GM18861 (cell line): ENCODE measurements around the gene DPP4.

Experiments used
- ATAC-seq: cut with Tn5 transposase; IDR thresholded peaks from one replicate; pipeline ENCODE4 v1.9.1; 2021; ENCODE audit not compliant: unreplicated experiment

The DPP4 gene

DNA sequence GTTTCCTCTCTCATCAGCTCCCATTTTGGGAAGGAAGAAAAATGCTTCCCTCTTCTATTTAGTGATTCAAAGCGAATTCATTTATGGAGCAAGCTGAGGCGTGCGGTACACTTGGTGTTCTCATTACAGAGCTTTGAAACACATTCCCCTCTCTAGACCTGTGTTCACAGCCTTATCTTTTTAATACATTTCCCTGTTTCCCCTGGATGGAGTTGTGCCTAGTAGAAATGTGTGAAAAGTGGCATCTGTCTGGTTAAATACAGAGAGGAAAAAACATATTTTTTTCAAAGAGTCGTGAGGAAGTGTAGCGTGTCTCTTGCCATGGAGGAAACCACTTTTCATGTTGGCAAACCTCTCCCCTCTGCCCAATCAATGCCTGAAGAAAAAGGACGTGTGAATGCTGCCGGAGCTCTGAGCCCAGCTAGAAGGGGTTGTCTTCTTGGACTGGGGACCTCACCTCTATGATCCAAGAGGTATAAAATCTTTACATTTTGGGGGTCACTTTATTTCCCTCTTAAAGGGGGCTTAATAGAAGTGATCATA is 52.4 kb downstream of the DPP4 start:
- ATAC-seq: no peak

DNA sequence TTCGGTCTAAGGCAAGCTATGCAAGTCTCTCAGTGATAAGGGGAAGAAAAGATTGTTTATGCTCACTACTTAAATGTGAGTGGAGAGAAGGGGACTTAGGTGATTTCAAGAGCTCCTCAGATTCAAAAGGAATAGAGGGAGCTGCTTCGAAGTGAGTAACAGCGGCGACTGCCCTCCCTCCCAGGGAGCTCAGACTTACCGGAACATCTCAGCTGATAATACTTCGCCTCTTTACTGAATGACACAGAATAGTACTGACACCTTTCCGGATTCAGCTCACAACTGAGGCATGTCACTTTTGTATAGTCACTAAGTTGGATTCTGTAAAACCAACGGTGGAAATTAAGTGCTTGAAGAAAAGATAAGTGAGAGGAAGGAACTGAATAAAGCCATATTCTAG is 55.5 kb downstream of the DPP4 start:
- no peak for ATAC-seq

DNA sequence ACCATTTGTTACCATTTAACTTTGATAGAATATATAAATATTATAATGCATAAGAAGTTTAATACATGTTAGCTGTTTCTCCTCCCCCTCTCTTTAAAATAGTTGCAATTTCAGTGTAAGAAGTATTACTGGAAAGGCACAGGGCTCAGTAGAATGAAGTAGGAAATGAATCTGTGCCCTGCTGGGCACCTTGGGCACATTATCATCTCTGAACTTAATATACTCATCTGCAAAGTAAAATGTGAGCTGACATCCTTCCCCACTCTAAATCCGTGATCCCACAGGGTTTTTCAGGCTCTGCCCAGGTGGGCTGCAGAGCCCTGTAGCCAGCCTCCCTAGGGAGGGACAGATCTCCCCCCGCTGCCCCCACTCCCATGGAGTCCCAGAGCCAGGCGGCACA is 56.8 kb downstream of the DPP4 start:
- no peak for ATAC-seq

DNA sequence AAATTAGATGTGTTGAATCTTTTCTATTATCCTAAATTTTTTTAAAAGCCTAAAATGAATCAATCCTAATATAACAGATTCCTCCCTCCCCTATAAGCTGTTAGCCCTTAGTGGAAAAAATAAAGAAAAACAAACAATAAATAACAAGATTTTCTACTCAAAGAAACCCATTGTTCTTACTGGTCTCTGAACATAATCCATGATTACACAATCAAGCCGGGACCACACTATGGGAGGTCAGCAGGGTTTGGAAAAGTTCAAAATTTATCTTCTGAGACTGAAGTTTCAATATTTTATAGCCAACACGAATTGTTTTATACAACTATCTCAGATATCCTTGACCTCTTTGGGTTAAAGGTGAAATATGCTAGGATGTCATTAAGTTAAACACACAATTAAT is 57.9 kb downstream of the DPP4 start:
- no peak for ATAC-seq

DNA sequence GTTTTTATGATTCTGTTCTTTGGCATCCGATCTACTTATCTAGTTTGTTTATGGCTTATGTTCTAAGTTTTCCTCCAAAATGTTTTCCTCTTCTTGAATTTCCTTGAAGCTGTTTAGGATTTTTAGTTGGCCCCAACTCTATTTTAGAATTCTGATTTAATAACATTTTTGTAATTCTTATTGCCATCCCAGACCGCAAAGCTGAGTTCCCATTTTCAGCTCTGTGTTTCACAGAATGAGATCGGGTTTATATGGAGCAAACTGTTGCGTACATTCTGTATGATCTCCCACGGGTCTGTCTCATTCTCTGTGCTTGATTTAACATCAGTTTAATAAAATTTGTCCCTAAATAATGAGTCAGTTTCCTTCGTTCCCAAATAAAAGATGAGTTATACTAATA is 59.3 kb downstream of the DPP4 start:
- no peak for ATAC-seq

DNA sequence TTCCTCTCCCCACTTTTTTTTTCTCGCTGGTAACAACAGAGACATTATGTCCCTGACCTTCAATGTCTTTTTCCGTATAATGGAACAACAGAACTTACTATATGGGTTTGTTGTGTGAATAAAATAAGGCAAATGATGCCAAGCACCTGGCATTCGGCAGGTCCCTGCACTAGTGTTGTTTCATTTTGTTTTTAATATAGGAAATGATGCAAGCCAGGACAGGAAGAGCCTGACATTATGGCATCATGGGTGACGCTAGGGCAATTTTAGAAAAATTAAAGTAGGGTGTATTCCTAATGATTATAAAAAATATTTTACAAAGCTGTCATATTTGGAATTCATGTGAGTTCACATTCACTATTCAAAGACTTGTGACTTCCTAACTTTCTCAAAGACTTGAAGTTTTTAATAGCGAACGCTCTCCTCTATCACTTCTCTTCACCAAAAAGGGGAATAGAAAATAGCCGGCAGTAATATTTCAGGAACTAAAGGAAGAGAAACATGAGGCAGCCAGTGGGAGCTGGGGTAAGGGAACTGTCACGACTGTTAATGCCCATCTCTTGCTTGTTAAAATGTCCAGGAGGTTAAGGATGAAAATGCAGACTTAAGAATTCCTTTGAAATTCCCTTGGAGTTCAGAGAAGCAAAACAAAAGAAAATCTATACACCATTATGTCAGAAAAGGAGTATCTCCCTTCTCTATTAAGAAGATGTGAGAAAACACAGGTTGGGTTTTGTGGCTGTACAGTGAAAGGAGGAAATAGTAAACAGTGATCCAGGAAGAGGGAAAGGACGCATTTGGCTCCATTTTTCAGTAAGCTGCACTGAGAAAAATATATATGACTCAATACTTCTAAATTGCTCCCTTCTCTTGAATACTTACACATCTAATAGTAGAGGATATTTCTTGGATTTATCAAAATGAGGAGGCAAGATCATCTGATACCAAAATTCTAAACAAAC is 60.2 kb downstream of the DPP4 start:
- no peak for ATAC-seq

DNA sequence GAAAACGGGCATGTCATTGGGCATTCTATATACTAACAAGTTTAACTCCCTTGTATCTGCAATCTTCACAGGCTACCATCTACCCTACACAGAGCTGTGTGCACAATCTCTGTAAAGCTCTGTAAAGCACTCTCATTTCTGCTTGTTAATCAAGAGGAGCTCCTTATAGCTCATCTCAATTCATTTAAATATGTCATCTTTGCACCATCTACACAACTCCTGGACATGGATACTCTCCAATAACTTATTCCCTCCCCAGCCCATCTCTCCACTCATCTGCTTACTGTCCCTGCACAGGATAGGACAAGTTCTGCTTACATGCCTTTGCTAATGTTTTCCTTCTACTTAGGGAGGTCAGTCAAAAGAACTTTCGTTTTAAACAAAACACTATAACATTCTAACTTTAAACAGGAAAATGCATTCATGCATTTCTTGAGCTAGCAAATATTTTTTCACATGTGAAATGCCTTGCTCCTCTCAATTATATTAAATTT is 61.4 kb downstream of the DPP4 start:
- no peak for ATAC-seq

DNA sequence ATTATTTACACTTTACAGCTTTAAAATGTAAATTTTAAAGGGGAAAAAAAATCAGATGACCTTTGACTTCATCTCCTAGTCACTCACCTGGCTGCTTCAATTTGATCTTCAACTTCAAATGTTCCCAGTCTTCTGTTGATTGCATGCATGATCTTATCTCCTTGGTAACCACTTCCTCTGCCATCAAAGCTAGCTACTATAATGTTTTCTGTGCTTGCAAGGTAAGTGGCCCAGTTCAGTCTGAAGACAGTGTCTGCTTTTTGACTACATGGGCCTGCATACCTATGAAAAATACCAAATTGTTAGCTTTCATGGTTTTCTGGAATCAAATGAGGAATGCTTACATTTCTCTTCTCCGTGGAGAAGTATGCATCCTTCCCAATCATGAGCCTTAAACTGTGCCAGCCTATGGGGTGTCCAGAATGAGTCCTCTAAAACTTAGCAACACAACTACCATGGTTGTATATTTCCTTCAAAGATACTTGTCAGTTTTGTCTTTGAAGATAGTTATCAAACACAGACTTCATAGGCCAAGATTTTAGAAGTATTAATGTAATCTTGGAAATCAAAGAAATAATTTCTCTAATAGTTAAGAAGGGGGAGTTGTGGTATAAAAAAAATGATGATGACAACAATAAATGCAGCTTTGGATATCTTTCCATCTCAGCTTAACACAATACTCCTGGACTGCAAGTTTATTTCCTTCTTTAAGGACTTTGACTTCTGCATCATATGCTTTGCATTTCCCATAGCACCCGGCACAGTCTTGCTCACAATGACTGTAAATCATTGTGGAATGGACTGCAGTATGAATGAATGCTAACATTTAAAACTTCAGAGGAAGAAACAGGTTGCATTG is 62.1 kb downstream of the DPP4 start:
- ATAC-seq: no peak

DNA sequence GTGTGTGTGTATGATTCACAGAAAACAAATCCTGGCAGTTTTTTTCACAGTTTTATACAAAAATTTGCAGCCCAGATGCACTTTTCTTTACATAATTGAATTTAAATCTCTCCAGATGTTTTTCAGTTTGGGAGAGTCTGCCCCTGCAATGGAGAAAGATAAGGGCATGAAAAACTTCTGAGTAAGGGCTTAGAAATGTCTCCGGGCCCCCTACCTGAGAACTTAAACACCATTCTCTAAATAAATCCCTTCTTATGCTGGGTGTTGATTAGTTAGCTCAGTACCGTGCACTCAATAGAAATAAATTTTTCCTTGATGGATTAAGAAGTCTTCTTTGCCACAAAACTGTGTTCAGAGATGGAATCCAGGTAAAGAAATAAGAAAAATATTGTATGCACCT is 64.5 kb downstream of the DPP4 start:
- no peak for ATAC-seq

DNA sequence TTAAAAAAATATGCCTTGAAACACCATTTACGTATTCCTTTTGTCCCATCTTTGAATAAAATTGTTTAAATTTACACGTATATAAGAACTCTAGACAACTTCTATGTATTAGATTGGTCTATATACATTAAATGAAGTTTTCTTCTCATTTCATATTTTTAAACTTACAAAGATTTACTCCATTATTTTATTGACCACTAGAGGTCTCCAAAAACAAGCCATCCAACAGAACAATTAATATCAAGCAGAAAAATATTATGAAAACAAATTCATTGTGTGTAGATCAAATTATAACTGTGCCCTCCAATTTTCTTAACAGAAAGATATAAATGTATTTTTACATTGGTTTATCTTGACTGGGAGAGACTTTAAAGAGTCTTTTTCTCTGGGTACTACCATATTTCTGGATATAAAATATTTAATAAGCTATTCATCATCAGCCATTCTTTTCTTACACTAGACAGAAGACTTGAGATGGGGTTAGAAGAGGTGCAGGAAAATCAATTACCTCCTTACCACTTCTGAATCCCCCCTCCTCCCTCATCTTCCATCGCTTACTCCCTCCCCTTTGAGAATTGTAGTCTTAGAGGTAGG is 66.5 kb downstream of the DPP4 start:
- ATAC-seq: no peak

DNA sequence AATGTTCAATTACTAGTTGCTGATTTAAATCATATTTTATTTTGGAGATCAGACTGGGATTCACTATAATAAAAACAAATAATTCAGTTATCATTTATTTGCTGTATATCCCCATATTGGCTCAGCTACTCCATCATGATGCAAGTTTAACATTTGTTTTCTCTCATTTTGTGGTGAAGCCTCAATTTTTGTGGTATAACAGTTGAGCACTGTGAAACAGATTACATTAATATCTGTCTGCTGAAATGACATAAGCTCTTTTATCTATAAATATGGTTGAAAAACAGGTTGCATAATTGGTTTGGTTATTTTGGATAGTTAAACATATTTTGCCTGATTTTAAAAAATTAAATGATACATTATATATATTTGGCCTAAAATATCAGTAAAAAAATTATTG is 67.7 kb downstream of the DPP4 start:
- ATAC-seq: no peak

DNA sequence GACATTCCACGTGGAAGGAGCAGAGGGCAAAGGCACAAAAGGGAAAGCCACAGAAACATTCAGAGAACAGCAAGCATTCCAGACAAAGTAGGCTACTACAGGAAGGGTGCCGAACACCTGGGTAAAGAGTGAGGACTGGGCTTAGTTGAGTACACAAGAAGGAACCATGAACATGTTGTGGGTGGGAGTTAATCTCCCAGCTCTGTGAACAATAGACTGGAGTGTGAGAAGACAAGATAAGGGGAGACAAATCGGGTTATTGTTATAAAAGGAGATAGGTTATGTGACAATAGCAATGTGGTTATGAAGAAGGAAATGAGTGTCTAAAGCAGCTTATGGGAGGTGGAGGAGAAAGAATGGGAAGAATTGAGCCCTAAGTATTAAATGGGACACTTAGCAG is 70.0 kb downstream of the DPP4 start:
- no peak for ATAC-seq

DNA sequence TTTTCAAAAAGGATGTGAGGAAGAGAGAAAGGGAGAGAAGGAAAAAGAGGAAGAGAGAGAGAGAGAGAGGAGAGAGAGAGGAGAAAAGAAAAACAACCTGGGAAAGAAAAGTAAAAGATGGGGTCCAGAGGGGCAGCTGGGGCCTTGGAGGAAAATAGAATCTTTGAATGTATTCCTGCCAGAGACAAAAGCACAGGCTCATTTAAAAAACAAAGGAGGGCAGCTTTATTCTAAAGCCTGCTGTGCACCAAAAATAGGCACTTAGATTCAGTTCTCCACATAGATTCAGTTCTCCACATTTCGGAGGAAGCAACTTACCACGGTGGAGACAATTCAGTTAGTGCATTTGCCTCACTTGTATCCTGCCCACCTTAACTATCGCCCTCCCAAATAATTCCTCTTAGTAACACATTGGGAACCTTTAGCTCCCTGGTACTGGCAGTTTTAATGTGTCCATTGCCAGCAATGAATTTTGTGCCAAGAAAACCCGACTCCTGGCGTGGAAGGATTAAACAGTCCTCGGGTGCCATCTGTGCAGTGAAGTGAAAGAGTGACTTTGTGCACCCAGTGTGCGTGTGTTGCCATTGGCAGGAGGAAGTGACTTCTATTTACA is 71.3 kb downstream of the DPP4 start:
- ATAC-seq: no peak

DNA sequence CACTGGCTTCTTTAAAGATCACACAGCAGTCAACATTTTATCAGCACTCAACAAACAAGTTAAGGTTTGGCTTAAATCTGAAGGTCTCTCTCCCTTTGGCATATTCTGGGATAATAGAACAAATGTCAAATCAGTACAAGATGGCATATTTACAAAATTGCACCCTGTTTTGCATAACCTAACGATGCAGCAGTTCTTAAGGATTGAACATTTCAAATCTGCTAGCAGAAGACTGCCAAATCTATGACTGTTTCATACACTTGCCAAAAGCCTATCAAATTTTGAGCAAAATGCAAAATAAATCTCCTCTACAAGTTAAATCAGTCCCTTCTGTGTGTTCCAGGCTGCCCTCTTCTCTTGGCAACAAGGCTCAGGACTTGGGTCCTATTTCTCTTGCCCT is 73.6 kb downstream of the DPP4 start:
- no peak for ATAC-seq

DNA sequence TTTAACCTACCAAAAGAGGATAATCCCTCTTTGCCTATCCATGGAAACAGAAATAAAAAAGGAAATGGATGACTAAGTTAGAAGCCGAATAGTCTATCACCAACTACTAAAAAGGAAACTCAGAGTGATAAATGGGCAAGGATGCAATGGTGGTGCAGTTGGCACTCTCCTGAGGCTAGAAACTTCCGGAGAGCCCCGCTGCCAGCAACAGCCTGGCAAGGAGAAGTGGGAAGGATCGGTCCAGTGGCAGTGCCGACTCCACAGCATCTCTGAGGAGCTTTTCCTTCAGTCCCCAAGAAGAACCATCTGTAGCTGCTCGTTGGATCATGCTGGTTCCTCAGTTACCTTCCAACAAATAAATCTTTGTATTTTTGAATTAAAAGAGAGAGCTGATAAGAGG is 74.7 kb downstream of the DPP4 start:
- ATAC-seq: no peak

DNA sequence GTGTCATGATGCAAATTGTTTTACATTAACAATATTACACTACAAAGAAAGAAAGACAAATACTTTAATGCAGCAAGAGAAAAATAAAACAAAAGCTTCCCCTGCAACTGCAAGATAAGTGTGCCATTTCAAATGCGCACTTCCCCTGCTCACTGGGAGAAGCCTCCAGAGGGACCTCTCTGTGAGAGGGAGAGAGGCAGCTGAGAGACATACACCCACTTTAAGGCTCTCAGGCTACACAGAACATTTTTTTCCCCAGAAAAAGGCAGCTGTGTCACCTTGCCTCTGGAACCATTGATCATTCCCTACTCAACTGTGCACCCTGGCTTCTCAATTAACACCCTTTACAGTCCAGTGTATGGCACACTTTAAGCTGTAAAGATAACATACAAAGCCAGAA is 75.2 kb downstream of the DPP4 start:
- no peak for ATAC-seq

DNA sequence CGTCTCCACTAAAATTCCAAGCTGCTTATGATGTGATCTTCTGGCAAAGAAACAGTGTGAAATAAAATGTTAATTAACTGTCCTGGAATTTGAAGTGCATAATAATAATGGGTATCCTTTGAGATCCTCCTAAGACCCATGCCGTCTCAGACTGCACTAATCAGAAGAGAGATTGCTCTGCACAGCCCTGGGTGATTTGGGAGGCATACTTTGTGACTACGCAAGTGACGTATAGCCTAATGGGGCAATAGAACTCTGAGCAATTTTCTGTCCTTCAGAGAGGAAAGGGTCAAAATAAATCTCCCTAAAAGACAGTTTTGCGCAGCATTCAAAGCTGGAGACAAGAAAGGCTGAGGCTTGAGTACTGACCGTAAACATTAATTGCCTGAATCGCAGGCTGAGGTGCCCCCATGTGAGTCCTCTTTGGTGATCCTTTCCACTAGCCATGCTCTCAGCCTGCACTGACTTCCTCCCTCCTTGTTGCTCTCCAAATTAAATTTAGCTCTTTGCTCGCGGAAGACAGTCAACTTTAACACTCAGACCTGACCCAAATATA is 76.0 kb downstream of the DPP4 start:
- ATAC-seq: no peak

DNA sequence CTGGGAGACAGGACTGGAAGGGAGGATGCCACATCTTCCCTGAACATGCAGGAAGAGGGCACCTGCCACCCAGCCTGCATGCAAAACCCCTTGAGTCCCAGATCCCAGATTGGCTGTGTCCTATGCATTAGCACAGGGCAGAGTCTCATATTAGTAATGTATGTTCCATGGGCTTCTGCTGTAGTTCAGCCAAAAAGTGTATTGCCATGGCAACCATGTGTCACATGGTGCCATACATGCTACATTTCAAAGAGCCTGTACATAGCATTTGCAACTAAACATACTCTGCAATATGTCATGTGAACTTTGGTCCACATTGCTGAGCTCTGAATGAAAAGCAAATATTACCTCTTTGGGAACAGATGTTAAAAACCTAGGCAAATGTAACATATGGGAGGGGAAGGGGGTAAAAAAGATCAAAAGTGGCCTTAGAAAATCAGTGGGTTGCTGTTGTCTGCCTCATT is 78.4 kb downstream of the DPP4 start:
- ATAC-seq: no peak

DNA sequence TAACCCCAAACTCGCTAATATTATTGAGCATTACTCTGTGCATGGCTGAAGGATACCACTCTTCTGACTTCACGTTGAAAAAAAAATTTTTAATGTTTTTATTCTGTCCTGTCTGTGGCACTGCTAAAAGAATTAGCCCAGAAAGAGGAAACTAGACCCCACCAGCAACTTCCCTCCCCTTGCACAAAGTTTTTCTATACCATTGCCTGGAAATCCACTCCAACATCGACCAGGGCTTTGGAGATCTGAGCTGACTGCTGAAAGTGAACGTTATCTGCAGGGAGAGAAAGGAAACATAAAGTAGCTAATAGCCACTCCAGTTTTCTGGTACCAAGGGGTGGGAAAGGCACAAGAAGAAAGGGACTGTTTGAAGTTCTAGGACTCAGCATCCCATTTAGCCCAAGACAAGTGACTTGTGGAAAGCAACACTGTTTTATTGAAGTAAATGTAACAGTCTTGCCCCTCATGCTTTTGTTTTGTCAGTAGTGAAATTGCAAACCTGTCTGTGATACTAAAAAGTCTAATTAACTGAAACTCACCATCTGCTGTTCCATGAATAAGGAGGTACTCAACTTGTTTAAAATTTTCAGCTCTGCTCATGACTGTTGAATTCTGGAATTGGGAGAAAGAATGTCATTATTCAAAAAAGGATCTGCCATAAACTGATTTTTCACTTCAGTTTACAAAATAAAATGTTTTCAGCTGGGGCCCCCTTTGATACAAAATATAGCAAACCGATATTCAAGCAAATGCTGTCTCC is 79.1 kb downstream of the DPP4 start:
- ATAC-seq: no peak

DNA sequence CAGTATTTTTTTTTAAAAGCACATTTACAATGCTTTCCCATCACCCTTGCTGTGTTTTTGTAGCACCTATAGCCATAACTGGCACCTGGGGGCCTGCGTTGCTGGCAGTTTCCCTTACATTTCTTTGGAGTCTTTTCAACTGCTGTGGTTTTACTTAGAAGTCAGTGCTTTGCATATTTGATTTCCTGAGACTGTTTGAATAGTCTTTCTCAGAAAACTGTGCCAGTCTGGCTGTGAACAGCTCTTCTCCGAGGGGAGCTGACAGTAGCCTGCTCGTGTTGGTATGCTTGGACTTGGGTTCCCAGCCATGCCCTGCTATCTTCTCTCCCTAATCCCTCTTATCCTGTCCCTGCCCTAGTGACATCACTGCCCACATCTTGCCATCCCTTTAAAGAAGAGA is 81.5 kb downstream of the DPP4 start:
- ATAC-seq: peak; percentile 77
